Measurements from ENCODE around the gene PTPRE.

DNA sequence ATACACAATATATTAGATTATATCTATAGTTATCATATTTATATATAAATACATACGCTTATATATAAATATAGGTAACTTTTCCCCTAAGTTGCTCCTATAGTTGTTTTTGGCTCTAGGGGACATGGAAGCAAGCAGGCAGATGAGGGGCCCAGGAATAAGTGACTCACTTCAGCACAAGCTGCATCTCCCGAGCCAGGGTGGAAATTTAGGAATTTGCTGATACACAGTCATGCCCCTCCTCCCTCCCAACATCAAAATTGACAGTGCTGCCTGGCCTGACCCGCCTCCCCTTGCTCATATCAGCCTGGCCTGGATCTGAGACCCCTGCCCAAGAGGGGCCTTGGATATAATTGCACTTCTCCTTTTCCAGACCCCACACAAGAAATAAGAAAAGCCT, 185.6 kb downstream of the PTPRE start:
- no peak for TF ChIP-seq POLR2A (IDR thresholded peaks at IDR 0.05; ENCODE audit: low read length)
- no peak for TF ChIP-seq GATA1 (IDR thresholded peaks at IDR 0.05; ENCODE audit: low read depth, low read length)

Data from erythroblast (primary cell).